Measurements from ENCODE around the gene MZT2B.
"Not testable (repeated sequence)": the region's sequence is repeated elsewhere in the genome, so short reads cannot be mapped to it uniquely, and the experiment has no call there.

MZT2B gene

GRCh38 chr2:130169896-130170295, 12.2 kb upstream of the MZT2B start:
- Histone ChIP-seq H3K9me2 (replicated peaks; ENCODE audit: control insufficient read depth, low read length) (no peaks in the 10 kb centered on the region), H3K27ac (ENCODE audit: low read depth, low read length) (no peak overlapping the region), H3K36me3 (ENCODE audit: control insufficient read depth, low read length) (peaks cover 61% of the 10 kb centered on the region), H3K9me3 (ENCODE audit: control insufficient read depth, insufficient read depth, low read length) (no peaks in the 10 kb centered on the region), H3F3A (ENCODE audit: control insufficient read depth, insufficient read depth) (no peaks in the 10 kb centered on the region), H4K20me1 (ENCODE audit: control insufficient read depth, insufficient read depth, low read depth, low read length) (no peaks in the 10 kb centered on the region), H3K79me2 (ENCODE audit: control insufficient read depth, low read length) (peaks cover under 1% of the 10 kb centered on the region; the same call in 1 of the 2 replicates), H3K27me3 (ENCODE audit: control insufficient read depth, low read length) (no peaks in the 10 kb centered on the region), H3K4me3 (ENCODE audit: low read length) (no peak overlapping the region), H3K4me1 (ENCODE audit: control insufficient read depth, low read length) (no peaks in the 10 kb centered on the region), H3K4me2 (ENCODE audit: low read length) (no peak overlapping the region)
- TF ChIP-seq CTCF (IDR thresholded peaks at IDR 0.05; ENCODE audit: low read depth, low read length, poor library complexity, severe bottlenecking): no peak
- no peak for TF ChIP-seq EZH2phosphoT487 (IDR thresholded peaks at IDR 0.05; ENCODE audit: borderline replicate concordance, low read length)

GRCh38 chr2:130174866-130175265, 7.2 kb upstream of the MZT2B start:
- not testable (repeated sequence) for H3K4me3 ChIP-seq (ENCODE audit: low read length); H3K9me3 ChIP-seq (ENCODE audit: control insufficient read depth, insufficient read depth, low read length); H3K4me1 ChIP-seq (ENCODE audit: control insufficient read depth, low read length); H3K27me3 ChIP-seq (ENCODE audit: control insufficient read depth, low read length); H4K20me1 ChIP-seq (ENCODE audit: control insufficient read depth, insufficient read depth, low read depth, low read length); H3K9me2 ChIP-seq (replicated peaks; ENCODE audit: control insufficient read depth, low read length); H3K4me2 ChIP-seq (ENCODE audit: low read length); H3K27ac ChIP-seq (ENCODE audit: low read depth, low read length); H3F3A ChIP-seq (ENCODE audit: control insufficient read depth, insufficient read depth)
- H3K36me3 ChIP-seq (ENCODE audit: control insufficient read depth, low read length): peaks cover 50% of the 10 kb centered on the region
- peaks cover 48% of the 10 kb centered on the region for H3K79me2 ChIP-seq (ENCODE audit: control insufficient read depth, low read length)

- H3K79me2 ChIP-seq (ENCODE audit: control insufficient read depth, low read length): peaks cover 90% of the 10 kb centered on the region
- H3K4me2 ChIP-seq (ENCODE audit: low read length): peak overlapping the region; percentile 66
- H3K27me3 ChIP-seq (ENCODE audit: control insufficient read depth, low read length); H3F3A ChIP-seq (ENCODE audit: control insufficient read depth, insufficient read depth); H3K9me2 ChIP-seq (replicated peaks; ENCODE audit: control insufficient read depth, low read length); H4K20me1 ChIP-seq (ENCODE audit: control insufficient read depth, insufficient read depth, low read depth, low read length); H3K9me3 ChIP-seq (ENCODE audit: control insufficient read depth, insufficient read depth, low read length): not testable (repeated sequence)
- peaks cover 26% of the 10 kb centered on the region for H3K4me1 ChIP-seq (ENCODE audit: control insufficient read depth, low read length)
- H3K27ac ChIP-seq (ENCODE audit: low read depth, low read length): peak overlapping the region; percentile 74
- H3K4me3 ChIP-seq (ENCODE audit: low read length): peak overlapping the region; percentile 83
- H3K36me3 ChIP-seq (ENCODE audit: control insufficient read depth, low read length): peaks cover 41% of the 10 kb centered on the region
Measured at GRCh38 chr2:130180404-130181324, 1.4 kb upstream of the MZT2B start.

GRCh38 chr2:130181325-130181879, 660 bp upstream of the MZT2B start, which contains the start of gene SMPD4:
SMPD4 (minus strand) TSS chr2:130181602; CDS start chr2:130176592, 5,010 bp downstream.
- Histone ChIP-seq H3K4me2 (ENCODE audit: low read length) (peak within 1 kb of the TSS; percentile 66), H3K9me2 (replicated peaks; ENCODE audit: control insufficient read depth, low read length) (no peaks in the 10 kb centered on the region), H3K9me3 (ENCODE audit: control insufficient read depth, insufficient read depth, low read length) (no peaks in the 10 kb centered on the region), H4K20me1 (ENCODE audit: control insufficient read depth, insufficient read depth, low read depth, low read length) (peaks cover 5% of the 10 kb centered on the region), H3K27me3 (ENCODE audit: control insufficient read depth, low read length) (no peaks in the 10 kb centered on the region), H3K4me3 (ENCODE audit: low read length) (peak within 1 kb of the TSS; percentile 83), H3K4me1 (ENCODE audit: control insufficient read depth, low read length) (peaks cover 26% of the 10 kb centered on the region), H3K79me2 (ENCODE audit: control insufficient read depth, low read length) (peaks cover 92% of the 10 kb centered on the region), H3K27ac (ENCODE audit: low read depth, low read length) (peak within 1 kb of the TSS; percentile 74), H3K36me3 (ENCODE audit: control insufficient read depth, low read length) (peaks cover 44% of the 10 kb centered on the region), H3F3A (ENCODE audit: control insufficient read depth, insufficient read depth) (no peaks in the 10 kb centered on the region)
- TF ChIP-seq EZH2phosphoT487 (IDR thresholded peaks at IDR 0.05; ENCODE audit: borderline replicate concordance, low read length) (no peak), CTCF (IDR thresholded peaks at IDR 0.05; ENCODE audit: low read depth, low read length, poor library complexity, severe bottlenecking) (no peak)

GRCh38 chr2:130182826-130183511, 907 bp downstream of the MZT2B start:
- not testable (repeated sequence) for H3K27me3 ChIP-seq (ENCODE audit: control insufficient read depth, low read length); H4K20me1 ChIP-seq (ENCODE audit: control insufficient read depth, insufficient read depth, low read depth, low read length); H3F3A ChIP-seq (ENCODE audit: control insufficient read depth, insufficient read depth); H3K9me2 ChIP-seq (replicated peaks; ENCODE audit: control insufficient read depth, low read length); H3K9me3 ChIP-seq (ENCODE audit: control insufficient read depth, insufficient read depth, low read length)
- peaks cover 42% of the 10 kb centered on the region for H3K36me3 ChIP-seq (ENCODE audit: control insufficient read depth, low read length)
- H3K27ac ChIP-seq (ENCODE audit: low read depth, low read length): peak overlapping the region; percentile 28; the same call in 1 of the 2 replicates
- peak overlapping the region; percentile 66 for H3K4me2 ChIP-seq (ENCODE audit: low read length)
- H3K4me1 ChIP-seq (ENCODE audit: control insufficient read depth, low read length): peaks cover 26% of the 10 kb centered on the region
- peaks cover 78% of the 10 kb centered on the region for H3K79me2 ChIP-seq (ENCODE audit: control insufficient read depth, low read length)
- H3K4me3 ChIP-seq (ENCODE audit: low read length): peak overlapping the region; percentile 83
